ENCODE measurements around the gene RNF223. TPM values are rescaled to one million over a fixed set of nuclear protein-coding genes. Genes with fewer than 3 reads are reported as not detected.

RNF223 gene
- total RNA-seq, 1 experiment from 2014 or later = not detected

DNA sequence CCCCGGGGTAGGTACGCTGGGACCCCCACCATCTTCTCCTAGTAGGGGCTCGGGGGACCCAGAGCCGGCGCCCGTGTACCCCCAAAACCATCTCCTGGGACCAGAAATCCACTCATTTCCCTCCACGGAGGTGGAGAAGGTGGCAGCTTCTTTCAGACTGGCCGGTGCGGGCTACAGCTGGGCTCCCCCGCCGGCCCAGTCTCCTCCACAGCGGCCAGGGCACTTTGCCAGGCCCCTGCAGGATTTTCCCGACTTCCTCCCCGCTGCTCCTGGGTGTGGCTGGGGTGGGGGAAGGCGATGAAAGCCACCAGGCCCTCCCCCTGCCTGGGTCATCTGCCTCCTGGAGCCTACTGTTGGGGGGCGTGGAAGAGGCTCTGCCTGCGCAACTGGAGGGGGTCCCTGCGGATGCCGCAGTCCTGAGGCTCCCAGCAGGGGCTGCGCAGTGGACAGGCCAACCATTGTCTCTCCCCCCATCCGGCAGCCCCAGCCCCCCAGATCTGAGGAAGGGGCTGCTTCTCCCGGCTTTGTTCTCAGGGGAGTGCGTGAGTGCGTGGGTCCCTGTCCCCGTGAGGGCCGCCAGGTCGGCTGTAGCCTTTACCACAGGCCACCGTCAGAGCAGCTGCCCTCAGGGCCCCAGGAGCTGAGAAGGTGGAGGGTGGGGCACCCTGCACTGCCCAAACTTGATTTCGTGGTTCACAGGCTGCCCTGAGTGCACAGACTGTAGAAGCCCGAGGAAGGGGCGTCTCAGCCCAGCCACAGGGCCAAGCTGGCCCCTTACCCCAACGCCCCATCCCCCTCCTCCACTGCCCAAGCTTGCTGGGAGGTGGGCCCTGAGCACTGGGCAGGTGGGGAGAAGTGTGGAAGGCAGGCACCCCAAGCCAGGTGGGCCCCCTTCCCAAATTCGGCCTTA, 52.8 kb downstream of the RNF223 start:
- Mint-ChIP-seq H3K27me3 (ENCODE audit: low read depth) (peaks cover 14% of the 10 kb centered on the region), H3K9me3 (0 out of 2 replicates have a peak, but pooled peaks cover 4% of the 10 kb centered on the region), H3K36me3 (no peaks in the 10 kb centered on the region), H3K4me3 (peak overlapping the region; percentile 62), H3K4me1 (peaks cover 36% of the 10 kb centered on the region), H3K27ac (no peak overlapping the region)
- DNase-seq (ENCODE audit: low spot score) (no peak), ATAC-seq (no peak)
- CTCF ChIA-PET = interaction anchor here (0.8 to 5.8 kb wide), 7 partner anchors 12 to 43 kb away, joined by 3 to 47 read pairs (median 8); no protein-coding TSS in a partner anchor
- POLR2A ChIA-PET = interaction anchor here (0.7 to 1.3 kb wide), 2 partner anchors 7 to 12 kb away, joined by 3 read pairs; partner anchors contain the start of gene ISG15
- no peak for TF ChIP-seq NFYB (CRISPR knock-in tag; conservative IDR thresholded peaks at IDR 0.05; ENCODE audit: low read depth)
- TF ChIP-seq ZNF423 (CRISPR knock-in tag; IDR thresholded peaks at IDR 0.05) = 0 out of 2 replicates have a peak, but pooled peaks have one; percentile 46
- no peak for TF ChIP-seq EMX1 (CRISPR knock-in tag; IDR thresholded peaks at IDR 0.05)
- no peak for TF ChIP-seq FOXK1 (CRISPR knock-in tag; IDR thresholded peaks at IDR 0.05)

Other genes starting within 250 kb of the RNF223 start
- 1.7 to 2.7 TPM (median 2.3 TPM) in 3 replicates for gene SAMD11, start 150.4 kb downstream of the RNF223 start, total RNA-seq (2021)
- 149 to 182 TPM (median 150 TPM) in 3 replicates for gene NOC2L, start 115.0 kb downstream of the RNF223 start, total RNA-seq (2021)
- 46.2 to 66.9 TPM (median 47.2 TPM) in 3 replicates for gene KLHL17, start 113.7 kb downstream of the RNF223 start, total RNA-seq (2021)
- 2.9 to 3.4 TPM (median 3.0 TPM) in 3 replicates for gene PLEKHN1, start 107.8 kb downstream of the RNF223 start, total RNA-seq (2021)
- not detected in 3 replicates for gene PERM1, start 92.2 kb downstream of the RNF223 start, total RNA-seq (2021)
- 4.5 to 10.7 TPM (median 8.3 TPM) in 3 replicates for gene HES4, start 74.2 kb downstream of the RNF223 start, total RNA-seq (2021)
- 29.5 to 38.3 TPM (median 36.1 TPM) in 3 replicates for gene ISG15, start 60.8 kb downstream of the RNF223 start, total RNA-seq (2021)
- 184 to 198 TPM (median 186 TPM) in 3 replicates for gene AGRN, start 54.2 kb downstream of the RNF223 start, total RNA-seq (2021)
- 13.9 to 17.8 TPM (median 14.0 TPM) in 3 replicates for gene C1orf159, start 41.8 kb upstream of the RNF223 start, total RNA-seq (2021)
- 0.78 to 1.1 TPM (median 1.1 TPM) in 3 replicates for gene TTLL10, start 99.6 kb upstream of the RNF223 start, total RNA-seq (2021)
- 0.83 to 1.2 TPM (median 1.1 TPM) in 3 replicates for gene TNFRSF18, start 132.3 kb upstream of the RNF223 start, total RNA-seq (2021)
- gene TNFRSF4, start 139.8 kb upstream of the RNF223 start, total RNA-seq (2021) = 0.18 to 0.33 TPM in 2 of 3 replicates, not detected in the other
- 92.3 to 105 TPM (median 101 TPM) in 3 replicates for gene SDF4, start 157.7 kb upstream of the RNF223 start, total RNA-seq (2021)
- 18.8 to 21.4 TPM (median 20.0 TPM) in 3 replicates for gene B3GALT6, start 157.9 kb upstream of the RNF223 start, total RNA-seq (2021)
- gene C1QTNF12, start 172.4 kb upstream of the RNF223 start, total RNA-seq (2021) = 8.5 to 10.3 TPM (median 8.5 TPM) in 3 replicates
- 62.6 to 72.2 TPM (median 65.6 TPM) in 3 replicates for gene UBE2J2, start 199.5 kb upstream of the RNF223 start, total RNA-seq (2021)
- 4.7 to 8.5 TPM (median 6.4 TPM) in 3 replicates for gene SCNN1D, start 206.1 kb upstream of the RNF223 start, total RNA-seq (2021)
- 25.1 to 42.2 TPM (median 30.7 TPM) in 3 replicates for gene ACAP3, start 233.6 kb upstream of the RNF223 start, total RNA-seq (2021)
- gene PUSL1, start 234.3 kb upstream of the RNF223 start, total RNA-seq (2021) = 42.5 to 51.5 TPM (median 43.6 TPM) in 3 replicates